Stimulated activated naive B cell treated with anti-CD40 and anti-IgM and Interleukin-4, amounts not matched to agents 10 μg/mL and 1 μg/mL and 100 μg/mL, for 72 hours (primary cell): ENCODE measurements around the gene BRINP2.

ENCODE experiments used
- ATAC-seq, 2 donors: fragments of 150-1000 bp; cut with Tn5 transposase; replicated peaks; 2 replicates each; pipeline ENCODE4 v1.10.0; 2021; ENCODE audit warnings: moderate library complexity in 1 of 2
- DNase-seq: peaks from one replicate; pipeline ENCODE4 v3.0.0; 2021
- H3K27ac Mint-ChIP-seq: one replicate; pipeline ENCODE4 v1.8.0; 2022; ENCODE audit warnings: mild to moderate bottlenecking, mixed read lengths
- H3K27me3 Mint-ChIP-seq, 2 donors: one replicate each; pipeline ENCODE4 v1.8.0; 2022; ENCODE audit warnings: mixed read lengths in 2 of 2
- H3K36me3 Mint-ChIP-seq, 2 donors: one replicate each; pipeline ENCODE4 v1.8.0; 2022; ENCODE audit warnings: mixed read lengths in 2 of 2, mild to moderate bottlenecking in 1 of 2
- H3K4me1 Mint-ChIP-seq, 2 donors: one replicate each; pipeline ENCODE4 v1.8.0; 2022; ENCODE audit warnings: mixed read lengths in 2 of 2, mild to moderate bottlenecking in 1 of 2
- H3K4me3 Mint-ChIP-seq, 2 donors: one replicate each; pipeline ENCODE4 v1.8.0; 2022; ENCODE audit warnings: mild to moderate bottlenecking in 2 of 2, mixed read lengths in 2 of 2, moderate library complexity in 1 of 2
- H3K9me3 Mint-ChIP-seq, 2 donors: one replicate each; pipeline ENCODE4 v1.8.0; 2022; ENCODE audit warnings: mixed read lengths in 2 of 2, mild to moderate bottlenecking in 1 of 2

BRINP2 gene

DNA sequence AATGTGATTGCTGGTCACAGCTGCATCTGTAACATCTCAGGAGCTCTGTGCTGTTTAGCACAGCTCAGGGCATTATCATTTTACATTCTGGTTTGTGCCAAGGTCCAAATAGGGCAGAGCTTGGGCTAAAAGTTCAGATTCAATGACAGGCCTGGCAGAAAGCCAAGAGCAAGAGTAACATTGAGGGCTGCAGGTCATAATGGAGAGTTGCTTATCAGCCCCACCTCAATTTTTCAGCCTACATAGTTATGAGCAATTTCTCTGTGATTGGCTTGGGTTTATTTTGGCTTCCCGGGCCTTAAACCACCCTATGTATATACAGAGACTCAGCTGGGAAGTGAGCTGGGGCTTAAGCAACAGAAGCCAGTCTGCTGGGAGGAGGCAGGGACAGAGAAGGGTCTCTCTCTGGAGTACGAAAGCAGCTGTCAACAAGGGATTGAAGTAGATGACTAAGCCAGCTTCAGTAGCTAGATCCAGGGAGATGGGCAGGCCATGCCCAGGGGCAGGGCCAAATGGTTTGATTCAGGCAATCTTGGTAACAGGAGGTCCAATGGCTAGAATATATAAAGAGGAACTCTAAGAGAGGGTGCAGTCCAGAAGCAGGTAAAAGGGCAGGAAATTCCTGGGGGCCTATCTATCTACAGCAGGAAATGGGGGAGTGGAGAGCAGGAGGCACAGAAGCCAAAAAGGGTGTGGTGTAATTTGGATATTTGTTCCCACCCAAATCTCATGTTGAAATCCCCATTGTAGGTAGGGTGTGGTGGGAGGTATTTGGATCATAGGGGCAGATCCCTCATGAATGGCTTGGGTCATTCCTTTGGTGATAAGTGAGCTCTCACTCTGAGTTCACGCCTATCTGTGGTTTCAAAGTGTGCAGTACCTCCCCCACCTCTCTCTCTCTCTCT is 49.0 kb downstream of the BRINP2 start:
- H3K4me3 Mint-ChIP-seq = no peak overlapping the region
- DNase-seq (no peak), ATAC-seq (no peak)
- H3K4me1 Mint-ChIP-seq = no peaks in the 10 kb centered on the region
- peaks cover 0 to 2% of the 10 kb centered on the region in 2 donors for H3K36me3 Mint-ChIP-seq
- H3K27me3 Mint-ChIP-seq = peaks cover 0 to 12% of the 10 kb centered on the region in 2 donors
- H3K27ac Mint-ChIP-seq = no peak overlapping the region
- H3K9me3 Mint-ChIP-seq = peaks cover 7 to 16% of the 10 kb centered on the region in 2 donors

DNA sequence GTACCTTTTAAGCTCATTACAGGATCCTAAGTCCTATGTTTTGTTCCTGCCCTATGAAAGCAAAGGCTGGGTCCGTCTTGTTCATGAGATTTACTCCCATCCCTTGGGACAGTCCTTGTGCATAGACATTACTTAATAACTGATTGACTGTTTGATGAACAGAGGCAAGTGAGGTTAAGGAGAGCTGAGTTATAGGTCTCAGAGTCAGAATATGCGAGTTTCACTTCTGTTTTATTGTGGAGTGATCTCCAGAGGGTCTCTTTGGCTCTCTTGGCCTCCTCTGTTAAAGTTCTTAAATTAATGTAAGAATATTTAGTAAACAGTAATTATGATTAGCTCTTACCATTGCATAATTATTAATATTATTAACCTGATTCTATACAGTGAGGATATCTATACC is 52.6 kb downstream of the BRINP2 start:
- no peak overlapping the region for H3K27ac Mint-ChIP-seq
- ATAC-seq = peak in 1 of 2 donors; percentile 22
- DNase-seq = no peak
- H3K4me3 Mint-ChIP-seq = no peak overlapping the region
- H3K9me3 Mint-ChIP-seq = peaks cover 0 to 2% of the 10 kb centered on the region in 2 donors
- no peaks in the 10 kb centered on the region for H3K4me1 Mint-ChIP-seq
- peaks cover 0 to 12% of the 10 kb centered on the region in 2 donors for H3K27me3 Mint-ChIP-seq
- H3K36me3 Mint-ChIP-seq = no peaks in the 10 kb centered on the region

DNA sequence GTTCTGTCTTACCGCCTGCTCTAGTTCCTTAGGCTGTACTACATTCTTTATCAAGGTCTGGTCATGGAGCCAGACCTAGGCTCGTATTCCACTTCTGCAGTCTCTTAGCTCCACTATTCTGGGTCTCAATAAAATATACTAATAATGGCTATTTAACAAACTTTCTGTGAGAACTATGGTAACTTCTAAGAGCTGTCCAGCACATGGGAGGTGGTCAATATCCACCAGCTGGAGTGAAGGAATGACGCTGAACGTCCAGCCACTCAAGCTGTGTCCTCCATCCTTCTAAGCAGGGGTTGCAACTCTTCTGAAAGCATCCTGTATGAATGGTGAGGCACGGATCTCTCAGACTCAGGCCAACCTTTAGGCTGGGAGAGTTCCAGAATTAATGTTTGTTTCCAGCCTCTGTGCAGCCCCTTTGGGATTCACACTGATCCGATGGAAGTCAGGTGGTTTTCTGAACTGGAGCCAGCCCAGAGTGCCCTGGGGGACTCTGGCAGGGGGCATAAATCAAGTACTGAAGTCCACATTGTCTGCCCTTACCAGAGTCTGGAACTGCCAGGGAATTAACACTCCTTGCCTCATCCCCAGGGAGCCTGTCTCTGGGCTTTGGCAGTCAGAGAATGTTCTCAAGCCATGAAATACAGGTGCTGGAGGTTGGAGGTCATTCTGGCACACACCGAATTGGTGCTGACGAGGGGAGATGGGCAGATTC is 57.4 kb downstream of the BRINP2 start:
- Mint-ChIP-seq H3K4me3 (no peak overlapping the region), H3K4me1 (no peaks in the 10 kb centered on the region), H3K36me3 (no peaks in the 10 kb centered on the region), H3K27ac (no peak overlapping the region), H3K27me3 (no peaks in the 10 kb centered on the region), H3K9me3 (no peaks in the 10 kb centered on the region)
- DNase-seq (no peak), ATAC-seq (no peak)

DNA sequence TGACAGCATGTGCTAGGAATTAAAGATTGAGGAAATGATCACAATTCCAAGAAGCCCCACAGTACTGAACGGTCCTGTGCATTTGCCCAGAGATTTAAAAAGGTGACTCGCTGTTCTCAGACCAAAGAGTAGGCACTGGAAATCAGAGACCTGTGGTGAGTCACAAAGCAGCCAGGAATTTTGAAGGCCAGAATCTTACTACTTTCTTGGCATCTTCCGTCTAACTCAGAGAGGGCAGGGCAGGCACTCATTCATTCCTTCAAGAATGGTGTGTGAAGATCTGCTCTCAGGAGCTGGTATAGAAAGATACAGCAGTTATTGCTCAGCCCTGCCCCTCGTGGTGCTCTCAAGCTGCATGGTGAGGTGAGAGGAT is 57.9 kb downstream of the BRINP2 start:
- H3K36me3 Mint-ChIP-seq = no peaks in the 10 kb centered on the region
- no peaks in the 10 kb centered on the region for H3K9me3 Mint-ChIP-seq
- no peak overlapping the region for H3K4me3 Mint-ChIP-seq
- ATAC-seq = no peak
- no peaks in the 10 kb centered on the region for H3K4me1 Mint-ChIP-seq
- no peaks in the 10 kb centered on the region for H3K27me3 Mint-ChIP-seq
- no peak overlapping the region for H3K27ac Mint-ChIP-seq
- DNase-seq = no peak

DNA sequence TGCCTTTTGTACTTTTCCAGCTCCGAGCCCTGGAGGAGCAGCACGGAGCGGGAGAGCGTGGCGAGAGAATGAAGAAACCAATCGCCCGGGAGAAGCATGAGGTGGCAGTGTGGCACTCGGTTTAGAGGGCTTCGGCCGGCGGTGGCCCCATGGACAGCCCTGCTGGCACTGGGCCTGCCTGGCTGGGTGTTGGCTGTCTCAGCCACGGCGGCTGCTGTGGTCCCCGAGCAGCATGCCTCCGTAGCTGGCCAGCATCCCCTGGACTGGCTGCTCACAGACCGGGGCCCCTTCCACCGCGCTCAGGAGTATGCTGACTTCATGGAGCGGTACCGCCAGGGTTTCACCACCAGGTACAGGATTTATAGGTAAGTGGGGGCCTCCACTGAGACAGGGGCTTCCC is 59.0 kb downstream of the BRINP2 start:
- no peaks in the 10 kb centered on the region for H3K27me3 Mint-ChIP-seq
- no peak for DNase-seq
- no peaks in the 10 kb centered on the region for H3K4me1 Mint-ChIP-seq
- H3K36me3 Mint-ChIP-seq = no peaks in the 10 kb centered on the region
- H3K4me3 Mint-ChIP-seq = no peak overlapping the region
- no peak overlapping the region for H3K27ac Mint-ChIP-seq
- H3K9me3 Mint-ChIP-seq = no peaks in the 10 kb centered on the region
- no peak for ATAC-seq

DNA sequence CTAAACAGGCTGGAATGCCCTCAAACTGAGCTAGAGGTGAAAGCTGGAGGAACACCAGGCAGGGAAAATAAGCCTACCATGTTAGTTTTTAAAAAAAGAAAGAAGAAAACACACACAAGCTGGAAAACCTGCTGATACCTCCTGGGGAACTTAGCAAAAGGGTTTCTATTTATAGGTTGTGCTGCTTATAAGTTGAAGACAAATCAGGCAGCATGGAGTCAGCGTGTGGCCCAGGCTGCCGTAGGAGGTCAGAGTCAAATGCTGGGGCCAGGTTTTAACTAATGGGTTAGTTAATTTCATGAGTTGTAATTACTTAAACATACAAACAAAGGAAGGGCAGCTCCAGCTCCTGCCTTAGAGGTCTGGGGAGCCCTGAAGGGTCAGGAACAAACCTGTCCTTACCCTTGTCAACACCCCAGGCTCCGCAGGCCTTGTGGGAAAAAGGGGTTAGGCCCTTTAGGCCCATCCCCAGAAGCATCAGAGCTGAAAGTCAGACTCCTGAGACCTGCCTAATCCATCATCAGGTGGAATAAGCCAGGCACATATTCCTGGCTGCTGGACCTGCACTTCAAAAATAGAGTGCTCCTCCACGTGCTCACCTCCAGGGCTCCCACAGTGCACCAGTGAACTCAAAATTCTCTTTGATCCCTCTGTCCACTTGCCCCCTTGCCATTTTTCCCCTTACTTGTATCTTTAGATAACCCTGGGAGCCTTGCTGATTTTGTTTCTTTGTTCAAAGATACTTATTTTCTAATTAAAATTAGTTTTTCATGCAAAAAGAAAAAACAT is 59.7 kb downstream of the BRINP2 start:
- DNase-seq (no peak), ATAC-seq (no peak)
- H3K4me1 Mint-ChIP-seq = no peaks in the 10 kb centered on the region
- no peaks in the 10 kb centered on the region for H3K9me3 Mint-ChIP-seq
- no peaks in the 10 kb centered on the region for H3K36me3 Mint-ChIP-seq
- H3K27ac Mint-ChIP-seq = no peak overlapping the region
- H3K4me3 Mint-ChIP-seq = no peak overlapping the region
- H3K27me3 Mint-ChIP-seq = no peaks in the 10 kb centered on the region

DNA sequence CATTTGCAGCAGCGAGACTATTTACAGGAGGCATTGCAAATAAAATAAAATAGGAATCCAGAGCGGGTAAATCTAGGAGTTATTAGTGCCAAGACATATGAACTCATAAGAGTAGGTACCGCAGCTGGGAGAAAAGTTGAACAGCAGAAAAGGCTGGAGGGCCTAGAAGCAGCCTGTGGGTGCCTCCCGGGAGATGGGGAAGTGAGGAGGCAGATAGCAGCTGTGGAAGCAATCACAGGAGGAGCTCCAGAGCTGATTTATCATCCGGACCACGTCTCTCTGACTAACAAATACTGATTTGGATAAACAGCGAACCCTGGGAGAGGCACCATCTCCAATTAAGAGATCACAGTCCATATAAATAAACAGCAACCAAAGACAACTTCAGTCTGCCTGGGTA is 64.6 kb downstream of the BRINP2 start:
- no peak overlapping the region for H3K27ac Mint-ChIP-seq
- H3K4me3 Mint-ChIP-seq = no peak overlapping the region
- no peaks in the 10 kb centered on the region for H3K9me3 Mint-ChIP-seq
- no peak for DNase-seq
- no peaks in the 10 kb centered on the region for H3K36me3 Mint-ChIP-seq
- H3K4me1 Mint-ChIP-seq = no peaks in the 10 kb centered on the region
- H3K27me3 Mint-ChIP-seq = no peaks in the 10 kb centered on the region
- ATAC-seq = no peak

DNA sequence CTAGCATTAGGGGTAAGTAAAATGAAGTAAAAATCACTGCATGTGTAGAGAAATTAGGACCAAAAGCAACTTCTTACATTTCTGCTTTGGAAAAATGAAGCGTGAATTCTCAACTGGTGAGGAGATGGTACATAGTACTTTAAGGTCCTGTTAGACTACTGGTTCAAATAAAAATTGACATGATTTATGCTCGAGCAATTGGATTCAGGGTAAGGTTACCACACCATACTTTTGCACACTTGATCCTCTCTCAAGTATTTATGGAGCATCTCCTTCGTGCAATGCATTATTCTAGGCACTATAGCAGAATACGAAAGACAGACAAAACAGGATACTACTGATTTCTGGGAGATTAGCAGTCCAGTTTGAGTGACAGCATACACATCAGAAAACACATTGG is 66.2 kb downstream of the BRINP2 start:
- DNase-seq = no peak
- H3K4me1 Mint-ChIP-seq = no peaks in the 10 kb centered on the region
- H3K36me3 Mint-ChIP-seq = no peaks in the 10 kb centered on the region
- H3K27ac Mint-ChIP-seq = no peak overlapping the region
- no peak for ATAC-seq
- H3K9me3 Mint-ChIP-seq = no peaks in the 10 kb centered on the region
- H3K27me3 Mint-ChIP-seq = no peaks in the 10 kb centered on the region
- H3K4me3 Mint-ChIP-seq = no peak overlapping the region

DNA sequence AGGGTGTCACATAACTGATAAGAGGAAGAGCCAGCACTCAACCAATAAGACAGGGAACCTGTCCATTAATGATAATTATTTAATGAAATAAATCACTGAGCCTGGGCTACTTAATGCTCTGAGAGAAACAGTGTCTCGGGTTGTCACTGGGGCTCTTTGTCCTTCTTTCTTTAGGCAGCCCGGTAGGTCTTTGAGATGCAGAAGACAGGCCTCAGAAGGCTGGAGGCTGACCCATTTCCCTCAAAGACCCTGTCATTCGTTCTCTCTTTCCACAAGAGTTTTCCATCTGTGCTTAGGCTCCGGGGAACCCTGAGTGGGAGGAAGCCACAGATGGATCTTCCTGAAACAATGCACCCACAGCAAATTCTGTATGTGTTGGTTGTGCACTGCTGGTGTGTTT is 68.2 kb downstream of the BRINP2 start:
- DNase-seq (no peak), ATAC-seq (no peak)
- Mint-ChIP-seq H3K4me3 (no peak overlapping the region), H3K9me3 (peaks cover 0 to 2% of the 10 kb centered on the region in 2 donors), H3K36me3 (no peaks in the 10 kb centered on the region), H3K27me3 (no peaks in the 10 kb centered on the region), H3K27ac (no peak overlapping the region), H3K4me1 (no peaks in the 10 kb centered on the region)

DNA sequence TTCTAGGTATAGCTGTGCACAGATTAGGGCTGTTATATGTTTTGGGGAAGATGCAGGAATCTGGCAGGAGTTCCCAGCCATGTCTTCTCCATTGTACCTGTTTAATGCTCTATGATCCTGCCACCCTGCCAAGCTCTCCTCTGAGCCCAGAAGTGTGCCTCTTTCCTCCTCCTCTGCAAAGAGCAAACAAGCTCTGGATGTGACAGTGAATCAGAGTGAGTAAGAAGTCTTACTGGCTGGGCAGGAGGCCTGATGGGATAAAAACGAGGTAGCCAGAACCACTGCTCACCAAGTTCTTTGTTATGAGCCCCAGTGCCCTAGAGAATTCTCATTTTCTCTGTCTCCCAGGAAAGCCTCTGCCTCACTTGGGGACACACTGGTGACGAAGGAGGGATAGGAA is 69.0 kb downstream of the BRINP2 start:
- Mint-ChIP-seq H3K27ac (no peak overlapping the region), H3K4me3 (no peak overlapping the region), H3K27me3 (no peaks in the 10 kb centered on the region), H3K4me1 (no peaks in the 10 kb centered on the region), H3K36me3 (no peaks in the 10 kb centered on the region), H3K9me3 (peaks cover 0 to 2% of the 10 kb centered on the region in 2 donors)
- DNase-seq (no peak), ATAC-seq (no peak)

DNA sequence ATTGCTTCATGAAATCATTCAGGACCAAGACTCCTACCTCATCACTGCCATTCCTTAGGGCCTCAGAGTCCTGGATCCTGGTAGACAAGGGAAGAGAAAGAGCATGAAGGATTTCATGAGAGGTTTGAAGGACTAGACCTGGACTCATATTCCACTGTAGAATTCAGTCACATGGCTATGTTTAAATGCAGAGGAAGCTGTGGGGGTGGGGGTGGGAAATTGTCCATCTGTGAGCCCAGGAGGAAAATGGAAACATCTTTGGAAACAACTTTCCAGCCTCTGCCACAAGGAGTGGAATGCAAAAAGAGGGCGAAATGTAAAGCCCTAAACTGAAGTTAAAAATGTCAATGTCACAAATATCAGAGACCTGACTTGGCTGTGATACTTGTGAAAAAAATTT is 73.0 kb downstream of the BRINP2 start:
- Mint-ChIP-seq H3K4me1 (no peaks in the 10 kb centered on the region), H3K9me3 (peaks cover 0 to 2% of the 10 kb centered on the region in 2 donors), H3K36me3 (no peaks in the 10 kb centered on the region), H3K4me3 (no peak overlapping the region), H3K27ac (no peak overlapping the region), H3K27me3 (peaks cover 0 to 5% of the 10 kb centered on the region in 2 donors)
- DNase-seq (no peak), ATAC-seq (no peak)

DNA sequence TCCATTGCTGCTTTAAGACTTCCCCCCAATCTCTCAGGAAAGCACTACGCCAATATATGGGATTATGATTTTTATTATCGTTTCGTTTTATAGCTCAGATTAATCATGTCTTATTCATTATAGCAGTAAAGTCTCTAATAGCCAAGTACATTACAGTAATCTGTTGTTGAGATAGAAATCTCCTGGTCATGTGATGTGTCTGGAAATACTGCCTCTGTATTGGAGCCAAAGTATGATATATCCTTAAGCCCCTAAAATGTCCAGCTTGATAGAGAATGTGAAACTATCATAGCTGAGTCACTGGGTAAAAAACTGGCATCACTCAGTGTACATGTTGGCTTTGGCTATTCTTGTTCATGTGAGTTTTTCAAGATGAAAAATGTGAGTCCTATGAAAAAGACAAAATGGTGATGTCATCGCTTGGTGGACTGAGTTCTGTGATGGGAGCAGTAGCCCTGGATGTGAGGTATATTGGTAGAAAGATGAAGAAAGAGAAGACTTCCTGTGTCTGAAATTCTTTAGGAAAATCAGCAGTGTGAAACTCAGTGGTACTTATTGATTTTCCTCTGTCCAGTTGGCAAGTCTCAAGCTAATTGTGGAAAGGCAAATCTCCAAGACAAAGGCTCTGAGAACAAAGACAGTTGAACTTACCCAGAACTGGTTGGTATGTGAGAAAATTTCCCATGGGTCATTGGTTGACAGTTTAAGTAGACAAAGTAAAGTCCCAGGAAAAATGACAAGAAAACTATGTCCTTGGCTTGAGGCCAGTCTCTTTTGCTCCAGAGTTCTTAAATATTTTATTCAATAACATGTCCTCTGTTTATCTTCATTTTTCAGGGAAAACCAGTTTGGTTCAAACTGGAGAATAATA is 76.2 kb downstream of the BRINP2 start:
- no peak overlapping the region for H3K4me3 Mint-ChIP-seq
- DNase-seq (no peak), ATAC-seq (no peak)
- H3K36me3 Mint-ChIP-seq = no peaks in the 10 kb centered on the region
- H3K9me3 Mint-ChIP-seq = peaks cover 0 to 2% of the 10 kb centered on the region in 2 donors
- H3K27me3 Mint-ChIP-seq = peaks cover 0 to 5% of the 10 kb centered on the region in 2 donors
- H3K27ac Mint-ChIP-seq = no peak overlapping the region
- H3K4me1 Mint-ChIP-seq = no peaks in the 10 kb centered on the region

DNA sequence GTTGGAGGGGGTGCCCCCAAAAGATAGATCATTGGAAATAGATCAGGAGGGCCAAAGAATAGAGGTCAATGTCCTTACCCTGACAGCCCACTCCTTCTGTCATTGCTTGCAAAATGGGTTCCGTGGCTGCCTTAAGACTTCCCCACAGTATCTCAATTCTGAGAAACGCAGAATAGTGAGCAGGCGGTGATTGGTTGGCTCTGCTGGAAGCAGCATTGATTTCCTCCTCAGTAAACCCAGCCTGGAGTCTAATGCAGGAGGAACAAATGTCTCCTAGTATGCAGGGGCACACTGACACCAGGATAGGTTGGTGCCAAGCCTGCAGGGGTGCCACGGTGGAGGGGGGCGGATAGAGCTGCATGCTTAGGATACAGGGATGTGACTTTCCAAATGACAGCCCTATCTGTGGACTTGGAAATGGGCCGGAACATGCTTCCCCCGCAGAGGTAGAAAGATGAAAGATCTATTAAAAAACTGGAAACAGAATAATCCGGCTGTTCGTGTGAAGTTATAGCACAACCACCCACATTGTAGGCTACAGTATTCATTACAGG is 76.9 kb downstream of the BRINP2 start:
- H3K4me1 Mint-ChIP-seq = peaks cover 2% of the 10 kb centered on the region in 2 donors
- DNase-seq (no peak), ATAC-seq (no peak)
- H3K27me3 Mint-ChIP-seq = peaks cover 0 to 9% of the 10 kb centered on the region in 2 donors
- H3K36me3 Mint-ChIP-seq = no peaks in the 10 kb centered on the region
- H3K9me3 Mint-ChIP-seq = no peaks in the 10 kb centered on the region
- no peak overlapping the region for H3K4me3 Mint-ChIP-seq
- H3K27ac Mint-ChIP-seq = no peak overlapping the region
